Measurements from ENCODE around the gene MTERF1. TPM values are rescaled to one million over a fixed set of nuclear protein-coding genes. Genes with fewer than 3 reads are reported as not detected.
A peak's percentile ranks its signal among the peaks of the same experiment; 100 is the strongest.

MTERF1 gene
- total and polyA plus RNA-seq, 9 of the 15 experiments (the other 6 are each of a cell fraction or from before 2014, with no cell fraction given): 15.7 to 49.2 (median 29.1) TPM

- TF ChIP-seq MBD2 (IDR thresholded peaks at IDR 0.05; ENCODE audit: borderline replicate concordance, low read depth): peak; percentile 73
- TF ChIP-seq NCOA4 (IDR thresholded peaks at IDR 0.05; ENCODE audit: partially characterized antibody): no peak
- no peak for TF ChIP-seq FOXP1 (CRISPR knock-in tag; IDR thresholded peaks at IDR 0.05)
- peak; percentile 97 for TF ChIP-seq TAF1 (IDR thresholded peaks at IDR 0.05; ENCODE audit: control insufficient read depth, extremely low read depth, insufficient read depth, low read length, severe bottlenecking)
- TF ChIP-seq GMEB1 (CRISPR knock-in tag; IDR thresholded peaks at IDR 0.05): peak; percentile 66; the same call in 1 of the 2 replicates
- TF ChIP-seq CREB1 (IDR thresholded peaks at IDR 0.05): peak; percentile 91
- TF ChIP-seq CREB1 (CRISPR knock-in tag; IDR thresholded peaks at IDR 0.05): peak; percentile 82
- peak; percentile 67 for TF ChIP-seq SOX6 (IDR thresholded peaks at IDR 0.05)
- no peak for TF ChIP-seq ZNF121 (CRISPR knock-in tag; conservative IDR thresholded peaks at IDR 0.05)
- TF ChIP-seq MCM2 (IDR thresholded peaks at IDR 0.05; ENCODE audit: low read depth): no peak
- no peak for TF ChIP-seq ZNF280B (CRISPR knock-in tag; IDR thresholded peaks at IDR 0.05)
- TF ChIP-seq TCFL5 (CRISPR knock-in tag; conservative IDR thresholded peaks at IDR 0.05): no peak
- TF ChIP-seq SMARCA5 (IDR thresholded peaks at IDR 0.05): no peak; the same call in 1 of the 2 replicates
- no peak for TF ChIP-seq CCNT2 (IDR thresholded peaks at IDR 0.05; ENCODE audit: borderline replicate concordance, extremely low read depth, insufficient read length, low read depth, low read length)
- no peak for TF ChIP-seq MXI1 (IDR thresholded peaks at IDR 0.05; ENCODE audit: low read depth, low read length)
- no peak for TF ChIP-seq GTF2F1 (IDR thresholded peaks at IDR 0.05; ENCODE audit: low read depth, low read length)
- 0 out of 2 replicates have a peak, but pooled peaks have one; percentile 71 for TF ChIP-seq ARID3B (CRISPR knock-in tag; IDR thresholded peaks at IDR 0.05; ENCODE audit: borderline replicate concordance)
These were observed at the start of gene MTERF1 (continued) for GRCh38 chr7:91880413-91881241.

Data from K562 (cell line).